Liver (tissue), 9 donors: ENCODE data around the gene HINT1. TPM values are rescaled to one million over a fixed set of nuclear protein-coding genes. Genes with fewer than 3 reads are reported as not detected.

Source experiments
- DNase-seq: peaks from one replicate; pipeline ENCODE4 v3.0.0-alpha.2; 2017; ENCODE audit warnings: low spot score
- H3K27ac ChIP-seq, 2 donors: one replicate each; pipeline ENCODE4 v1.7.0; 2013; ENCODE audit warnings: inconsistent platforms in 2 of 2, low read length in 2 of 2, control low read depth in 1 of 2, low read depth in 1 of 2, mild to moderate bottlenecking in 1 of 2
- H3K27me3 ChIP-seq, 4 donors: one replicate each; pipeline versions ENCODE4 v1.6.1 to v1.7.0; 2013; ENCODE audit warnings: low read length in 3 of 4, inconsistent platforms in 1 of 4, mild to moderate bottlenecking in 1 of 4, moderate library complexity in 1 of 4; ENCODE audit not compliant: control insufficient read depth in 4 of 4, insufficient read depth in 4 of 4
- H3K36me3 ChIP-seq, 4 donors: one replicate each; pipeline versions ENCODE4 v1.6.1 to v1.7.0; 2013; ENCODE audit warnings: low read length in 3 of 4, mild to moderate bottlenecking in 3 of 4, low read depth in 1 of 4, moderate library complexity in 1 of 4; ENCODE audit not compliant: control insufficient read depth in 4 of 4, insufficient read depth in 3 of 4
- H3K4me1 ChIP-seq, 4 donors: one replicate each; pipeline versions ENCODE4 v1.6.1 to v1.7.0; 2013; ENCODE audit warnings: low read length in 3 of 4, mild to moderate bottlenecking in 3 of 4, moderate library complexity in 1 of 4; ENCODE audit not compliant: control insufficient read depth in 4 of 4, insufficient read depth in 4 of 4
- H3K4me3 ChIP-seq, 3 donors: one replicate each; pipeline versions ENCODE4 v1.6.1 to v1.7.0; 2013; ENCODE audit warnings: low read length in 3 of 3, control low read depth in 1 of 3, low read depth in 1 of 3, mild to moderate bottlenecking in 1 of 3
- H3K9ac ChIP-seq, 2 donors: one replicate each; pipeline ENCODE4 v1.7.0; 2013; ENCODE audit warnings: low read length in 2 of 2, mild to moderate bottlenecking in 2 of 2, moderate library complexity in 2 of 2, control low read depth in 1 of 2, low read depth in 1 of 2
- H3K9me3 ChIP-seq, 4 donors: one replicate each; pipeline versions ENCODE4 v1.6.1 to v1.7.0; 2013; ENCODE audit warnings: low read length in 3 of 4; ENCODE audit not compliant: control insufficient read depth in 4 of 4
- EGR1 ChIP-seq, 2 donors: IDR thresholded peaks; 2 replicates each; pipeline ENCODE4 v1.6.1; 2016 to 2018; ENCODE audit warnings: antibody characterized with exemption in 2 of 2, low read depth in 2 of 2
- FOXA1 ChIP-seq: IDR thresholded peaks from 2 replicates; pipeline ENCODE4 v1.6.1; 2016; ENCODE audit warnings: antibody characterized with exemption
- FOXA2 ChIP-seq: IDR thresholded peaks from 2 replicates; pipeline ENCODE4 v1.6.1; 2016; ENCODE audit warnings: antibody characterized with exemption
- GABPA ChIP-seq, 2 donors: IDR thresholded peaks in 1 of 2; conservative IDR thresholded peaks in 1 of 2; 2 replicates each; pipeline ENCODE4 v1.6.1; 2016; ENCODE audit warnings: antibody characterized with exemption in 2 of 2, mild to moderate bottlenecking in 1 of 2, moderate library complexity in 1 of 2
- HNF4A ChIP-seq, 2 donors: conservative IDR thresholded peaks; 2 replicates each; pipeline ENCODE4 v1.6.1; 2016; ENCODE audit warnings: antibody characterized with exemption in 2 of 2, mild to moderate bottlenecking in 2 of 2
- HNF4G ChIP-seq: IDR thresholded peaks from 2 replicates; pipeline ENCODE4 v1.6.1; 2016; ENCODE audit warnings: antibody characterized with exemption
- JUND ChIP-seq, 2 donors: IDR thresholded peaks; 2 replicates each; pipeline ENCODE4 v1.6.1; 2016; ENCODE audit warnings: antibody characterized with exemption in 2 of 2
- NR2F2 ChIP-seq: IDR thresholded peaks from 2 replicates; pipeline ENCODE4 v1.6.1; 2016; ENCODE audit warnings: antibody characterized with exemption
- RAD21 ChIP-seq, 2 donors: IDR thresholded peaks; 2 replicates each; pipeline ENCODE4 v1.6.1; 2016; ENCODE audit warnings: antibody characterized with exemption in 2 of 2, mild to moderate bottlenecking in 2 of 2
- SP1 ChIP-seq: IDR thresholded peaks from 2 replicates; pipeline ENCODE4 v1.6.1; 2018; ENCODE audit warnings: antibody characterized with exemption, mild to moderate bottlenecking
- TAF1 ChIP-seq: conservative IDR thresholded peaks from 2 replicates; pipeline ENCODE4 v1.6.1; 2016; ENCODE audit warnings: antibody characterized with exemption, mild to moderate bottlenecking
- YY1 ChIP-seq: IDR thresholded peaks from 2 replicates; pipeline ENCODE4 v1.6.1; 2016; ENCODE audit warnings: antibody characterized with exemption, mild to moderate bottlenecking
- WGBS: extraction: QIAGEN DNeasy Blood & Tissue Kit; methylation state at CpG from one replicate; pipeline ENCODE4 v1.1.7; 2013; 5-methylcytosine and 5-hydroxymethylcytosine counted together
- polyA plus RNA-seq, 2 donors: library from polyadenylated mRNA; stranded (reverse) in 1 of 2; unstranded in 1 of 2; fragments of 200-250 nt in 1 of 2; fragments of >200 nt in 1 of 2; fragmentation: Nextera tagmentation in 1 of 2; extraction: Ambion mirVana in 1 of 2; gene quantifications; one replicate each; pipeline versions ENCODE4 v1.2.1 to v1.2.3, GENCODE V29; 2013 to 2015
- total RNA-seq, 2 donors: library from RNA; depleted of rRNA; stranded (reverse); fragments of >200 nt; gene quantifications; one replicate each; pipeline ENCODE4 v1.2.3, GENCODE V29; 2014
- TF ChIP-seq, protein P1 (sequence below): IDR thresholded peaks from 2 replicates; pipeline ENCODE4 v1.6.1; 2016; ENCODE audit warnings: antibody characterized with exemption
- TF ChIP-seq, protein P2 (sequence below): fragments of 150-350 bp; IDR thresholded peaks from 2 replicates; pipeline ENCODE4 v1.5.1; 2017; ENCODE audit warnings: improper control_type of control experiment, low read depth, low read length; ENCODE audit not compliant: missing input control
- TF ChIP-seq, protein P3 (sequence below): IDR thresholded peaks from 2 replicates; pipeline ENCODE4 v1.6.1; 2016; ENCODE audit warnings: antibody characterized with exemption
- donor health status: healthy.
- donor health status: healthy.
- donor health status: healthy.
- donor health status: healthy.
- donor health status: healthy.

The HINT1 gene
- total and polyA plus RNA-seq, 4 donors, result 112 to 902 (median 314) TPM

DNA sequence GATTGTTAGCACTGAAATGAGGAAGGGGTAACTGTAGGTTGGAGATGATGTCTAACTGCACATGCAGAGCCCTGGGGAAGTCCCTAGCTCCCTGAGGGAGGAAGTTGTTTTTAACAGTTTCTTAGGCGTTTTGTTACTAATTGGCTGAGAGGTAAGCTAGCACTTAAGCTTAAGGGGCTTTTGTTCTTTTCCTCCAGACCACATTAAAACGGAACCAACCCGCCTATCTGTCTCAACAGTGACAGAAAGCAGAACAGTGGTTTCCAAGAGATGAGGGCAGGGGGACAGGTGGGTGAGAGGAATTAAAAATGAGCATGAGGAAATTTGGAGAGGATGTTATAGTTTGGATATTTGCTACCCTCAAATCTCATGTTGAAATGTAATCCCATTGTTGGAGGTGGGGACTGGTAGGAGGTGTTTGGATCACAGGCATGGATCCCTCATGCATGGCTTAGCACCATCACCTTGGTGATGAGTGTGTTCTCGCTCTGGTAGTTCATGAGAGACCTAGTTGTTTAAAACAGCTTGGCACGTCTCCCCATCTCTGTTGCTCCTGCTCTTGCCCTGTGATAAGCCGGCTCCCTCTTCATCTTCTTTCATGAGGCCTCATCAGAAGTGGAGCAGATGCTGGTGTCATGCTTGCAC is 44.6 kb upstream of the HINT1 start:
- H3K4me1 ChIP-seq, result peaks cover 0 to 6% (median 2%) of the 10 kb centered on the region in 4 donors
- 58% methylated on average over 6 of the region's 6 CpGs for WGBS
- H3K4me3 ChIP-seq, result no peak overlapping the region

DNA sequence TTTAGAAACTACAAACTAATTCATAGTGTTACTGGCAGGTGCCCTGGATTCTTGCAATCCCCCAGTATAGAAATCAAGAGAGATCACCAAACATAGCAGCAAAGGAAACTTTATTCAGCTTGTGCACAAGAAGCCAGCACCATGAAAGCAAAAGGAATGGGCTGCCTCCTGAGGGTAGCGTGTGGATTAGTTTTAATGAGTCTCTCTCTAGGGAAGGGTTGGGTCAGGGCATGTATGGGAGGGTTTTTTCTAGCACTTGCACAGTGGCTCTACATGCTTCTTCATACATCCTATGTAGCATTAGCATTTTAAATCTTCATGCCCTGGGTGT is 44.1 kb upstream of the HINT1 start:
- H3K36me3 ChIP-seq, result no peaks in the 10 kb centered on the region
- no peak overlapping the region for H3K27ac ChIP-seq
- 86% methylated on average over 1 of the region's 1 CpG for WGBS
- DNase-seq, result no peak
- TF ChIP-seq, protein P1, sequence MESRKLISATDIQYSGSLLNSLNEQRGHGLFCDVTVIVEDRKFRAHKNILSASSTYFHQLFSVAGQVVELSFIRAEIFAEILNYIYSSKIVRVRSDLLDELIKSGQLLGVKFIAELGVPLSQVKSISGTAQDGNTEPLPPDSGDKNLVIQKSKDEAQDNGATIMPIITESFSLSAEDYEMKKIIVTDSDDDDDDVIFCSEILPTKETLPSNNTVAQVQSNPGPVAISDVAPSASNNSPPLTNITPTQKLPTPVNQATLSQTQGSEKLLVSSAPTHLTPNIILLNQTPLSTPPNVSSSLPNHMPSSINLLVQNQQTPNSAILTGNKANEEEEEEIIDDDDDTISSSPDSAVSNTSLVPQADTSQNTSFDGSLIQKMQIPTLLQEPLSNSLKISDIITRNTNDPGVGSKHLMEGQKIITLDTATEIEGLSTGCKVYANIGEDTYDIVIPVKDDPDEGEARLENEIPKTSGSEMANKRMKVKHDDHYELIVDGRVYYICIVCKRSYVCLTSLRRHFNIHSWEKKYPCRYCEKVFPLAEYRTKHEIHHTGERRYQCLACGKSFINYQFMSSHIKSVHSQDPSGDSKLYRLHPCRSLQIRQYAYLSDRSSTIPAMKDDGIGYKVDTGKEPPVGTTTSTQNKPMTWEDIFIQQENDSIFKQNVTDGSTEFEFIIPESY, result no peak
- H3K27me3 ChIP-seq, result no peaks in the 10 kb centered on the region
- H3K4me3 ChIP-seq, result no peak overlapping the region
- H3K9me3 ChIP-seq, result no peaks in the 10 kb centered on the region
- H3K9ac ChIP-seq, result no peak overlapping the region
- H3K4me1 ChIP-seq, result peaks cover 0 to 6% (median 2%) of the 10 kb centered on the region in 4 donors

More for the DNA sequence above, 44.6 kb upstream of the HINT1 start:
- H3K9me3 ChIP-seq, result no peaks in the 10 kb centered on the region
- DNase-seq, result no peak
- no peaks in the 10 kb centered on the region for H3K36me3 ChIP-seq
- no peaks in the 10 kb centered on the region for H3K27me3 ChIP-seq
- no peak overlapping the region for H3K9ac ChIP-seq
- TF ChIP-seq JUND (IDR thresholded peaks at IDR 0.05) (no peak), HNF4A (conservative IDR thresholded peaks at IDR 0.05) (no peak), SP1 (peak; percentile 16), GABPA (IDR thresholded peaks at IDR 0.05 in 1 of 2, conservative IDR thresholded peaks at IDR 0.05 in 1 of 2) (no peak), TAF1 (no peak), NR2F2 (no peak), FOXA2 (no peak), RAD21 (IDR thresholded peaks at IDR 0.05) (peak in 1 of 2 donors; percentile 8), EGR1 (IDR thresholded peaks at IDR 0.05; ENCODE audit: low read depth in 2 of 2) (no peak), YY1 (no peak), FOXA1 (no peak), HNF4G (no peak)
- TF ChIP-seq, protein P2, sequence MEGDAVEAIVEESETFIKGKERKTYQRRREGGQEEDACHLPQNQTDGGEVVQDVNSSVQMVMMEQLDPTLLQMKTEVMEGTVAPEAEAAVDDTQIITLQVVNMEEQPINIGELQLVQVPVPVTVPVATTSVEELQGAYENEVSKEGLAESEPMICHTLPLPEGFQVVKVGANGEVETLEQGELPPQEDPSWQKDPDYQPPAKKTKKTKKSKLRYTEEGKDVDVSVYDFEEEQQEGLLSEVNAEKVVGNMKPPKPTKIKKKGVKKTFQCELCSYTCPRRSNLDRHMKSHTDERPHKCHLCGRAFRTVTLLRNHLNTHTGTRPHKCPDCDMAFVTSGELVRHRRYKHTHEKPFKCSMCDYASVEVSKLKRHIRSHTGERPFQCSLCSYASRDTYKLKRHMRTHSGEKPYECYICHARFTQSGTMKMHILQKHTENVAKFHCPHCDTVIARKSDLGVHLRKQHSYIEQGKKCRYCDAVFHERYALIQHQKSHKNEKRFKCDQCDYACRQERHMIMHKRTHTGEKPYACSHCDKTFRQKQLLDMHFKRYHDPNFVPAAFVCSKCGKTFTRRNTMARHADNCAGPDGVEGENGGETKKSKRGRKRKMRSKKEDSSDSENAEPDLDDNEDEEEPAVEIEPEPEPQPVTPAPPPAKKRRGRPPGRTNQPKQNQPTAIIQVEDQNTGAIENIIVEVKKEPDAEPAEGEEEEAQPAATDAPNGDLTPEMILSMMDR, result no peak
- TF ChIP-seq, protein P1, result no peak
- TF ChIP-seq, protein P3, sequence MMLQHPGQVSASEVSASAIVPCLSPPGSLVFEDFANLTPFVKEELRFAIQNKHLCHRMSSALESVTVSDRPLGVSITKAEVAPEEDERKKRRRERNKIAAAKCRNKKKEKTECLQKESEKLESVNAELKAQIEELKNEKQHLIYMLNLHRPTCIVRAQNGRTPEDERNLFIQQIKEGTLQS, result no peak
- peak overlapping the region in 1 of 2 donors; percentile 35 for H3K27ac ChIP-seq
